SKM-1 (cell line): Measurements from ENCODE around the gene ARL15.

Source experiments
- DNase-seq: peaks from one replicate; lab custom pipeline; 2025; ENCODE audit not compliant: unreplicated experiment; lab: John Stamatoyannopoulos, UW

The ARL15 gene

DNA sequence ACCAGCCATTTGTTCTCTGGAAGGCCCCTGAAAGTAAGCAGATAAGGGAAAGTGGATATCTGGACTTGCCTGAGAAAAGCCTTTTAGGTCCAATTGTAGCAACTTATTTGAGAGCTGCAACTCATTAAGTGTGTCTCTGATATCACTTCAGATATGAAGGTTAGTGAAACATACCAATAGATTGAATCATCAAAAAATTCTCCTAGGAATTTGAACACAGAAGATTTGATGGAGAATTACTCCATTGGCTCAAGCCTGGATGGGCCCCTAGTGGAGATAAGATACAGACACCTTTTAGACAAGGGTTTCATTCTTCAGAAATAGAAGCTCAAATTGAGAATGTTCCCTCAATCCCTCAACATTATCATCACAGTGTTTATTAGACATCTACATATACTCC lies 393.3 kb downstream of the ARL15 start:
- DNase-seq: no peak

DNA sequence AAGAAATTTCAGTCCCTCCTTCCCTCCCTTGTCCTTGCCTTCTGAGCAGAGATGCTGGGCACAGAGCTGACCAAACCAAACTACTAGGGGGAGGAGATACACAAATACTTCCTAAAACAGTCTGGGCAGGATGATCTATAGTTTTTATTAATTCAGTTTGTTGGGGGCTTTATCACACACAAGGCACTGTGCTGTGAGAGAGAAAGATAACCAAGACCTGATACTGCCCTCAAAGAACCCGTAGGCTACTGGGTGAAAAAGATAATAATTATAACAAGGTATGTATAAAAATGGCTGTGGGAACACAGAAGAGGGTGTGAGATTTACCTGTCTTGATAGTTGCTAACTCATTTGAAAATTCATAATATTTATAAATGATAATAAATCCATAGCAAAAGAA lies 395.3 kb downstream of the ARL15 start:
- no peak for DNase-seq

DNA sequence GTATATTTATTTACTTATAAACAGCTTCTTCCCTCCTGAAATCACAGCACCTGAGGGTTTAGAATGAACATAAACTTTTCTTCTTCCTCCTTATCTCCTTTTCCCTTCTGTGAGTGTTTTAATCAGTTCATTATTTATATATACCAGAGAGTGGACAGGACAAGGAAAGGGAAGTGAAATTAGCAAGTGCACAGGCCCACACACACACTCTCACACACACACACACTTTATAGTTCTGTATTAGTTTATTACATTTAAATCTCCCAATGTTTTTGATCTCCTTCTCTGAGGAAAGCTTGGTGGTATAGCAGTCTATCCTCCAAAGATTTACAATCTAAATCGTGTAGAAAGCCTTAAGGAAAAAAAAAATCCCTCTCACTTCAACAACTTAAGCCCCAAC lies 396.4 kb downstream of the ARL15 start:
- no peak for DNase-seq

DNA sequence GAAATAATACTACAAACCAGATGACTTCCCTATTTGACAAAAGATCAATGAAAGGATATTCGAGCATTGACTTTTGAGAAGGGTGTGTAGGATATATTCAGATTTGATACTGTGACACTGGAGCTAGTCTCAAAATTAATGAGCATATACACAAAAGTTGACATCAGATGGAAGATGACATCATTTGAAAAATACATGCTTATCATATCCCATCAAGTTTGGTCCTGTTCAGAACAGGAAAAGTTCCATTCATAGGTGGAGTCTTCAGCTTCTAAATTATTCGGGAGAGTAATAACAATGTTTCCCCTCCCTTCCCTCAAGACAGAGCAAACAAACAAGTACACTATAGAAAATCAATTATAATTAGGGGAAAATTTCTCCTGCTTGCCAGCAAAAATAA lies 401.6 kb downstream of the ARL15 start:
- no peak for DNase-seq

- no peak for DNase-seq
Observed at GRCh38 chr5:53907827-53908226, 402.5 kb downstream of the ARL15 start.

GRCh38 chr5:53906736-53907135 lies 403.6 kb downstream of the ARL15 start:
- DNase-seq: no peak

DNA sequence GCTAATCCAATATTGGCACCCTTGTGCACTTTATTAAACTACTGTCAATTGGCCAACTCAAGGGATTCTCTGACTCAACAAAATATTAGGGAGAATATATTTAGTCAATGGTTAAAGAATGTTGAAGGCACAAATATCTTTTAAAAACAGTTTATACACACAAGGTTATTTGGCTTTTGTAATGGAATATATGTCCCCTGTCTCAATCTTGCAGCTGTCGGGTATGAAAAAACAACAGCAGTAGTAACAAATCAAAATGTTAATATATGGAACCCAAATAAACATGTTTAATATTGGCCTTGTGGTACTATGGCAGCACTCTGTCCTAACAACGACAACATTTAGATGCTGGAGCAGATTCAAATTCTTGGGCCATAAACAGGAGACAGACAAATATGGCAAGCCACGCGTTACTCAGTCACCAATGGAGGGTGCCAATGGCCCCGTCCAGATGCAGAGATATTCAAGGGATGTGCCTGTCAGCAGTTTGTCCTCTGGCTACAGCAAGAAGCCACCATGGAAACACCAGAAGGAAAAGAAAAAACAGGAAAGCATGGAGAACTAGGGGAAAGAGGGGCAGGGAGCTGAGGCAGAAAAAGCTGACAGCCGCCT lies 408.0 kb downstream of the ARL15 start:
- DNase-seq: no peak

DNA sequence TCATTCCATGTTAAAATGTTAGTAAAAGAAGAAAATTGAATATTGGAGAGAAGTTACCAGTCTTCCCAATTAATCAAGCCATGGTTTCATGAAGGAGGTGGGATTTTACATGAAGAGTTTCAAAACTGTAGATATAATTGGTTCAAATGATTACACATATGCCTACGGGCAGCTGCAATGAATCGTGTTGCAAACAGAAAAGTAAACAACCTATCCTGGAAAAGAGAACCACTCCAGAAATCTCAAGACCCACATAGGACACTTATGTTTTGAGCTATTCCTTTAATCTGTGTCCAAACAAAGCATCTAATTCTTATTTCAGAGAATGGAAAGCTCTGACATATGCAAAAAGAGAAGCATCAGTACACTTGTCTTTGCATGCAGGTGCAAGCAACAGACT lies 409.7 kb downstream of the ARL15 start:
- no peak for DNase-seq

GRCh38 chr5:53895091-53895683 lies 415.2 kb downstream of the ARL15 start:
- no peak for DNase-seq

- no peak for DNase-seq
Observed at GRCh38 chr5:53893626-53894025, 416.7 kb downstream of the ARL15 start.

DNA sequence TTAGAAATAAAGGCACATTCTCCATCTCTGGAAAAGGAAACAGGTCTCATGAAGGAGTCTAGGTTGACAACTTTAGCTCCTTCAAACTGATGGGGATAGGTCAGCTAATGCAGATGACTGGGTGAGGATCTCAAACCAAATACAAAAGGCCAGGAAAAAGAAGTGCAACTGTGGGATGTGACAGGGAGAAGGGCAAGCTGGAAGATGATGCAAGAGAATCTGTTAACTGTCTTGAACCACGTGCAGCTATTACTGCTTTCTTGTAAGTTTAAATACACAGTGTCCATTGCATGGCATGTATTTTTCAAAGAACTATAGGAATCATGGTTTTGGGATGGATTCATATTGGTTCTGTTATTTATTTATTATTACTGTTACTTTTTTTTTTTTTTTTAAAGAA lies 418.1 kb downstream of the ARL15 start:
- DNase-seq: no peak

GRCh38 chr5:53891159-53891558 lies 419.2 kb downstream of the ARL15 start:
- DNase-seq: no peak

DNA sequence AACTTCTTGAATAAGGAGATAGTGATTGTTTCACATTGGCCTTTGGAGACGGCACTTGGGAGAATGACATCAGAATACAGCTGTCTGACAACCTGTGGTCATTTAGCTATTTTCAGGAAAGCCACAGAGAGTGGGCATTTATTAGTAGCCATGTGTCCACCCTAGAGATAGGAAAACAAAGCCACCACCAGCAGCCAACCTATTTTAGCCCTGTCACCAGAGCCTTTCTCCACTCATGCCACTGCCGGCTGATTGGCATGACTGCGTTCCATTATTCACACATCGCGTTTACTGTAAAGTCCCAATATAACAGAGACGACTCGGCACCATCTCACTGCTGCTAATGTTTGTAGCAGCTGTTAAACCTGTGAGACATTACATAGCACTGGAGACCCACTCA lies 419.9 kb downstream of the ARL15 start:
- DNase-seq: no peak

- no peak for DNase-seq
Observed at GRCh38 chr5:53884844-53885243, 425.5 kb downstream of the ARL15 start.

DNA sequence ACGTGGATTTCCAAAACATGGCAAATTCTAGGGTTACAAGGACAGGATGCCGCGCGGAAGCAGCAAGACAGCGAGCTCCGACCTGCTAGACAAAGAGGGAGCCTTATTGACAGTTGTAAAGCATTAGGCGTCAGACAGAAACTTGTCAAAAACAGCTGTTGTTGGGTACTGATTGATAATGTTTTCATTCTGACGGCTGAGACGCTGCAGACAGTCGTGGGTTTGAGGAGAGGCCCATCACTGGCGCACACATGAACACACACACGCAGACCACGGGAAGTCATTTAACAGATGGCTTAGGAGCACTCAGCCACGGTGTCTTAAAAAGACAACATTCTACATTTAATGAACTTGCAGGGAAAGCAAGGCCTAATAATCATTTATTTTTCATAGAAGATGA lies 426.0 kb downstream of the ARL15 start:
- DNase-seq: no peak

DNA sequence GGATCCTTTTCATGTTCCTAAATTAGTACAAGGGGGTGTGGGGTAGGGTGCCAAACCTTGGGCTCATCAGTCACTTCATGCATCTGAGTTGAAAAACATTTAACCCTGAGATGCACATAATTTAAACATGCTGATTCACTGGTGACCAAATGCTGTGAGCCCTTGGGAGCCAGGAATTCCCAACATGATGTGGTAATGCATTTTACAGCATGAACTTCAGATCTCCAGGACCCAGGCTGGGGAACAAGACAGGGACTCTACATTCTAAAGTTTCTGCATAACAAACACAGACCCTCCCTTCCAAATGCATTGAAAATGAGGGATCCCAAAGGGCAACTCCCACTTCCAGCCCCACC lies 427.7 kb downstream of the ARL15 start:
- no peak for DNase-seq

GRCh38 chr5:53882006-53882675 lies 428.2 kb downstream of the ARL15 start:
- no peak for DNase-seq

GRCh38 chr5:53879708-53880323 lies 430.6 kb downstream of the ARL15 start:
- no peak for DNase-seq

- DNase-seq: no peak
Observed at GRCh38 chr5:53878015-53878414, 432.4 kb downstream of the ARL15 start.

GRCh38 chr5:53877243-53877642 lies 433.1 kb downstream of the ARL15 start:
- no peak for DNase-seq

DNA sequence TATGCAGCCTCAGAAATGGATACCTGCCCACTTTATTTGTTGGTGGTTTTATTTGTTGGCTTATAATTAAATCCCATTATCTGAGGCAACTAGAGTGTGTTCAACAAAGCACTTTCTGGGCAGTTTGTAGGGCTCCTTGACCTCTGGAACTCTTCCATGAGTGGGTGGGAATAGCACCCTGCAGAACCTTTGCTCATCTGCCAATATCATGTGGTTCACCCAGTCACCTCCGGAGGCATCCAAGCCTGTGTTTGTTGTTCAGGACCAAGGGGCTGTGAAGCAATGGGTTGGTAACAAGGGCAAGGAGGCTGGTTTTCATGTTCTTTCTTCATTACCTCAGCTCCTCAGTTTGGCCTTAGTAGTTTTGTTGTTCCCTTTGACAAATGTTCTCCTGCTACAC lies 436.0 kb downstream of the ARL15 start:
- DNase-seq: no peak

DNA sequence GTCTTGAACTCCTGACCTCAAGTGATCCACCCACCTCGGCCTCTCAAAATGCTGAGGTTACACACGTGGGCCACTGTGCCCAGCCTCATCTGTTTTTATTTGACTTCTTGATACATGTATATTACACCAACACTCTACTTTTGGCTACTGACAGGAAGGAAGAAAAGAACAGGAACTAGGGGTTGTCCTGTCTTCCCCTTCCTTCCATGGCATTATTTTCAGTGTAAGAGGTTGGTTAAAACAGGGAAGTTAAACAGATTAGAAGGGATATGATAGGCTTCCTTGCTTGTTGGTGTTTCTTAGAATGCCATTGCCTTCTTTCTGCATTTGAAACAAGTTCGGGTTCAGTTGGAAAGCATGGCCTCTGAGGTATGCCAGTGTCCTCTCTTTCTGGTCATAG lies 437.1 kb downstream of the ARL15 start:
- peak; percentile 27 for DNase-seq
